ENCODE results near the gene ADIPOQ.
A peak's percentile ranks its signal among the peaks of the same experiment; 100 is the strongest.
"Not testable (repeated sequence)": the region's sequence is repeated elsewhere in the genome, so short reads cannot be mapped to it uniquely, and the experiment has no call there.

ADIPOQ gene

DNA sequence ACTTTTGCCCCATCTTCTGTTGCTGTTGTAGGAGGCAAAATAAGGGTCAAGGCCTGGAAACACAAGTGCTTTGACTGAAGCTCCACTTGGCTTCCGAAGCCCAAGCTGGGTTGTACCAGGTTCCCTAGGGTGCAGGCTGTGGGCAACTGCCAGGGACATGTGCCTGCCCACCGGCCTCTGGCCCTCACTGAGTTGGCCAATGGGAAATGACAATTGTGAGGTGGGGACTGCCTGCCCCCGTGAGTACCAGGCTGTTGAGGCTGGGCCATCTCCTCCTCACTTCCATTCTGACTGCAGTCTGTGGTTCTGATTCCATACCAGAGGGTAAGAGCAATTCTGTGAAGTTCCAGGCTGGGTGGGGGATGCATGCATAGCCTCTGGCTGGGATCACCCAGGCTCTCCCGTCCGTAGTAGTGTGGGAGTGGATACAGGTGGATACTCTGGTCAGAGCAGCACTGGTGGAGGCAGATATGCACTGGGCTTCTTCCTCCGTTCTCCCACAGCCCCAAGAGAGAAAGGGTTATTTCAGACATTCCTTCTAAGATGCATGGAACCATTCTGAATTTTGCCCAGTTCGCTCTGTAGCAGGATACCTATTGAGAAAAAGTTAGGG, at the start of gene ADIPOQ:
TSS of gene ADIPOQ (plus strand) at position 285 of the 613 bp plus-strand sequence. CDS start 10,349 bp downstream, outside the sequence.
- DNase-seq, result no peak

DNA sequence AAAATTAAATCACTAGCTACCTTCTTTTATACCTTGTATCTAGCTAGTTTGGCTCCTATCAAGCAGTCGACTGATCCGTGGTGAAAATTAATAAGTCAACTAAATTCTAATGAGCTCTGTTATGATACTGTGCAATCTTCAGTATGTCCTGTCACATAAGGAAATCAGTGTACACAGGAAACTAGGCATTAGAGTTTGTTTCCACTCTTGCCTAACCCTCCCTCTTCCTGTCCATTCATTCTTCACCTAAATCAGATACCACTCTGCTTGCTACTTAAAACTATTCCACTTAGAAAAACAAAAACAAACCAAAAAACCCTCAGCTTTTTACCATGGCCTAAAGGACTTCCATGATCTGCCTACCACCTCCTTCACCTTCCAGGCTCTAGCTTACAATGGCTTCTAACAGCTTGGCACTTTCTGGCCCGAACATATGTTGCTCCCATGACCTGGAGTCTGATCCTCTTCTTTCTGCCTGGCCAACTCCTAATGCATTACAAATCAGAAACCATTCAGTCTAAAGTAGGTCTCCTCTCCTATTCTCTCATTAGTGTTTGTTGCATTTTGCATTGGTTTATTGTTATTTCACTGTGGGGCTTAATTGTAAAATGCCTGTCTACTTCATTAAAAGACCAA, 44.2 kb upstream of the ADIPOQ start:
- DNase-seq, result no peak

DNA sequence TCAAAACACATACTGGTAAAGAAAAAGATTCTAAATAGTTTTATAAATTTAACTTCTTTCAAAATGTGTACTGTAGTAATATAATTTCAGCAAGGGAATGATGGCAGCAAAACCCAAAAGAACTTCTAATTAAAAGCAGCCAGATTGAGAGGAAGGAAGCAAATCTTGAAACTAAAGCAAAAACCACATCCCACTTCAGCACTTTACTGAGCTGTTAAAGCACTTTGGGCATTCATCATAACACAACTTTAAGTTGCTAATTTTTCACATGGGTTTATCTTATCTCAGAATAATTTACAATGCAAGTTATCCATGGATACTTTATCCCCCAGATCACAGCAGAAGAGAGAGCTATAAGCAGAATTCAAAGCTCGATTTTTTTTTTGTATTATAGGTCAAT, 42.2 kb upstream of the ADIPOQ start:
- DNase-seq, result no peak

DNA sequence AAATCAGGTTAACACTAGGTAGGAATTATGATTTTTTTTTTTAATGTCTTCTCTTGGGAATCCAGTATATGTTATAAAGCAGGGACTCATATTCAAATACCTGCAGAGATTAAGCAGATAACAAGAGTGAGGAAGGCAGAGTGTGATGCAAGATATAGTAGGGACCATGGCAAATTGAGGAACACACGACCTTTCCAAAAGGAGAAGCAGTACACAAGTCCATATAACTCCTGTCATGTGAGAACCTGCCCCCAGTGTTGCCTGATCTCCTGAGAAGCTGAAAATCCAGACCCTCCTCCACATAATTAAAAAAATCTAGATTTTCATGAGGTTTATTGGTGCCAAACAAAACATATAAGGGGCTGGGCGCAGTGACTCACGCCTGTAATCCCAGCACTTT, 39.8 kb upstream of the ADIPOQ start:
- no peak for DNase-seq

DNA sequence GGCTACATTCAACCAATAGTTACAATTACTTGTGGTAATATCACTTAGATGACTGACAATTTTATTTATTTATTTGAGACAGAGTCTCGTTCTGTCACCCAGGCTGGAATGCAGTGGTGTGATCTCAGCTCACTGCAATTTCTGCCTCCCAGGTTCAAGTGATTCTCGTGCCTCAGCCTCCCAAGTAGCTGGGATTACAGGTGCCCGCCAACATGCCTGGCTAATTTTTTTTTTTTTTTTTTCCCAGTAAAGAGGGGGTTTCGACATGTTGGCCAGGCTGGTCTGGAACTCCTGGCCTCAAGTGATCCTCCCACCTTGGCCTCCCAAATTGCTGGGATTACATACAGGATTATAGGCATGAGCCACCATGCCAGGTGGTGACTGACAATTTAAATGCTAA, 39.1 kb upstream of the ADIPOQ start:
- not testable (repeated sequence) for DNase-seq

- DNase-seq, result peak; percentile 87
Measured at GRCh38 chr3:186806089-186807055, 36.1 kb upstream of the ADIPOQ start, which contains the start of gene RFC4. RFC4 (minus strand) TSS chr3:186806482; CDS start chr3:186804713, 1,769 bp downstream.

DNA sequence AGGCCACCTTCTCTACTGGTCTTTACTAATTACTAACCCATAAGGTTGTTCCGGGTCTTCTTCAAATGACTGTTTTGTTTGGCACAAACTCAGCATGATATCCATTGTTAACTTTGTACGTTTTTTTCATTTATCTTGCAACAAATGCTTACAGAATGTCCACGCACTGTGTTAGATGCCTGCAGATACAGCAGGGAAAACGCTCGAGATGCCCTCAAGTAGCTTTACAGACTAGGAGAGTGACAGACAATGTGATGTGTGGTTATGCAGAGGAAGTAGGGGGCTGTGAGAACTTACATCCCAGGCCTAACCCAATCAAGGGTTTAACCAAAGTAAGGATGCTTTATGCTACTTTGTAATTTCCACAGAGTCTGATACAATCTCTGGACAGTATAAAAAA, 35.3 kb upstream of the ADIPOQ start:
- DNase-seq, result no peak

DNA sequence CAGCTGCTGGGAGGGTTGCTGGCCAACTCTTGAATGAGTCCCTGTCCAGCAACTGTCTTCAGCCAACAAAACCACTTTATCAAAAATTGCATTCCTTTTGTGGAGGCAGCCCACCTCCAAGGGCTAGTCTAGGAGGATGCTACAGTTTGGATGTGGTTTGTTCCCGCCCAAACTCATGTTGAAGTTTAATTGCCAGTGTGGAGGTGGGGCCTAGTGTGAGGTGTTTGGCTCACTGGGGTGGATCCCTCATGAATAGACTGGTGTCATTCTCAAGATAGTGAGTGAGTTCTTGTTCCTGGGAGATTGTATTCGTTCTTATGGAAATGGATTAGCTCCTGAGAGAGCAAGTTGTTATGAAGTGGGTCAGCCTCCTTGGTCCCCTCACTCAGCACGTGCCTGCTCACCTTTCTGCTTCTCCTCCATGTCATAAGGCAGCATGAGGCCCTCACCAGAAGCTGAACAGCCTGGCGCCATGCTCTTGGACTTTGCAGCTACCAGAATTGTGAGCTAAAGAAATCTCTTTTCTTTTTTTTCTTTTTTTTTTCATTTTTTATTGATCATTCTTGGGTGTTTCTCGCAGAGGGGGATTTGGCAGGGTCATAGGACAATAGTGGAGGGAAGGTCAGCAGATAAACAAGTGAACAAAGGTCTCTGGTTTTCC, 32.0 kb upstream of the ADIPOQ start:
- no peak for DNase-seq

- DNase-seq, result not testable (repeated sequence)
Measured at GRCh38 chr3:186811313-186811712, 31.2 kb upstream of the ADIPOQ start.

DNA sequence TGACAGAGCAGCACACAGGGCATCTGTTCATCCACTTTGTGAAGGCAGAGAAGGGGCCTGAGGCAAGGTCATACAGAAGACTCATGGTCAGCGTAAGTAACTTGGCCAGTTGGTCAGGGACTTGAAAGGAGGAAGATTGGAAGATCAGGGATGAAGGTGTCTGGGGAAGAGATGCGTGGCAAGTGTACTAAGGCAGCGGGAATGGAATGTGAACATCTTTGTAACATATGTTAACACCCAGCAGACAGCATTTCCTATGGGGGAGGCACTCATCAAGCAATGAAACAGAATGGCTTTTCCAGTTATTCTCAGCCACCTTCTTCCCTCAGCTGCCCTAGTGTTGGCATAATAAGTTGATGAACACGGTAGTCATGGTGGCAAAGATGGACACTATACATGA, 28.4 kb upstream of the ADIPOQ start:
- no peak for DNase-seq

DNA sequence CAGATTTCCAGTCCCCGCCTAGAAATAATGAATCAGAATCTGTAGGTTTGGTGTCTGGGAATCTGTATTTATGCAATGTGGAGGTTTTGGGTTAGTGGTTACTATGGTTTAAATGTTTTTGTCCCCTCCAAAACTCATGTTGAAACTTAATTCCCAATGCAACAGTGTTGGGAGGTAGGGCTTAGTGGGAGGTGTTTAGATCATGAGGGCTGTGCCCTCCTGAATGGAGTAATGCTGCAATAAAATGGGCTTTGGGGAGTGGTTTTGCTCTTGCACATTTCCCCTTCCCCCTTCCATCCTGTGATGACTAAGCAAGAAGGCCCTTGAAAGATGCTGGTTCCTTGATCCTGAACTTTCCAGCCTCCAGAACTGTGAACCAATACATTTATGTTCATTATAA, 27.1 kb upstream of the ADIPOQ start:
- no peak for DNase-seq

GRCh38 chr3:186818516-186818915, 24.0 kb upstream of the ADIPOQ start:
- no peak for DNase-seq

- no peak for DNase-seq
Measured at GRCh38 chr3:186818956-186819355, 23.6 kb upstream of the ADIPOQ start.

DNA sequence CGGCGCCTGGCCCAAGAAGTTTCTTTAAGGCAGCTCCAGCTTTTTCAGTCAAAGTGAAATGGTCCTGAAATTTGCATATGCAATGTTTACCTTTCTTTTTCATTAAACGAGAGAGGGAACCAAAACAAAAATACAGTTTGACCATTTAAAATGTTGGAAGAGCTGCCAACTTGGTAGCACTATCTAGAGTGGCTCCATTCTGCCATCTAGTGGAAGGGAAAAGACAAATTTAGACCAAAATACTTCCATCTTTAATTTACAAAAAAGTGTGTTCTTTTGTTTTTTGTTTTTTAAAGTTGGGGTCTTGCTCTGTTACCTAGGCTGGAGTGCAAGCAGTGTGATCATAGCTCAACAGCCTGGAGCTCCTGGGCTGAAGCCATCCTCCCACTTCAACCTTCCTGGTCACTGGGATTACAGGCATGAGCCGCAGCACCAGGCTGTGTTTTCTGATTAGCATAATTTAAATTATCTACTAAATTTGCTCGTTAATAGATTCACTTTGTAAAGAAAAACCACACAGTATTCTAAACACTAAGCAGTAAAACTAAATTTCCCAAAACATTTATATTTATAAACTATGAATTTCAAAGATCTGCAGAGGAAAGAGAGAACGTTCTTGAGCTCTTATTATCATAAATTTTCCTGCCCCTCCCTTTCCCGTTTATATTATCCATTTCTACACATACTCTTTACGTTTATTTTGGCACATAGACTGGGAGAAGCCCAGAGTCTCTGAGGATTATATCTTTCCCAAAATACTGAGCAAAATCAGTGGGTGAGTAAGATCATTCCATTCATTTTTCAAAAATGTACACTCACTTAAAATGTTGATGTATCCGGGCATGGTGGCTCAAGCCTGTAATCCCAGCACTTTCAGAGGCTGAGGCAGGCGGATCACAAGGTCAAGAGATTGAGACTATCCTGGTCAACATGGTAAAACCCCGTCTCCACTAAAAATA, 20.8 kb upstream of the ADIPOQ start:
- DNase-seq, result no peak

GRCh38 chr3:186822388-186822759, 20.1 kb upstream of the ADIPOQ start:
- DNase-seq, result not testable (repeated sequence)

GRCh38 chr3:186823386-186823785, 19.1 kb upstream of the ADIPOQ start:
- DNase-seq, result no peak

DNA sequence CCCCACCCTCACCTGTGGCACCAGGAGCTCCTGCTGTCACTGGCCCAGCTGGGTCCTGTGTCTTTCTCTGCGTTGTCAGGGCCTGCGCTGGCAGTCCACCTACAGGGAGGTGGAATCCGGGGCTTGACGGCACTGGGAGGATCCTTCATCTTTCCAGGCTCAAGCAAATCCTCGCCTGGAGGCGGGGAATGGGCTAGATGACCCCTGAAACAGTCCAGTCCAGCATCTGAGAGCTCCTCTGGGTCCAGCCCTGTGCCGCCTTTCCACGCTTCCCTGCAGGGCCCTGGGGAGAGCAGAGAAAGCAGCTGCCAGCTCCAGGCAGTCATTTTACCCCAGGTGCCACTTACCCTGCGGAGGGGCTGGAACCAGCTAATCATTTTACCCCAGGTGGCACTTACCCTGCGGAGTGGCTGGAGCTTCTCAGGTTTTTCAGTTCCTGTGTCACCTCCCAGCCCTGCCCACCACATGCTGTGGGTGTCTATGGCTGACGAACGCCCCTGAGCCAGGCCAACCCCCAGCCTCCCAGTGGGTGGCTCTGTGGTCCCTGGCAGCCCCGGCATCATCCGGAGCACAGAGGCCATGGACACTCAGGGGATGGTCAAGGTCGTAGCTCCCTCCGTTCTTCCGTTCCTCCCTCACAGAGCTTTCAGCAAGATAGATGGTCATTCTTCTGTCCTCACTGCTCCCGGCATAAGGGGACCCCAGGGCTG, 17.9 kb upstream of the ADIPOQ start:
- DNase-seq, result no peak

DNA sequence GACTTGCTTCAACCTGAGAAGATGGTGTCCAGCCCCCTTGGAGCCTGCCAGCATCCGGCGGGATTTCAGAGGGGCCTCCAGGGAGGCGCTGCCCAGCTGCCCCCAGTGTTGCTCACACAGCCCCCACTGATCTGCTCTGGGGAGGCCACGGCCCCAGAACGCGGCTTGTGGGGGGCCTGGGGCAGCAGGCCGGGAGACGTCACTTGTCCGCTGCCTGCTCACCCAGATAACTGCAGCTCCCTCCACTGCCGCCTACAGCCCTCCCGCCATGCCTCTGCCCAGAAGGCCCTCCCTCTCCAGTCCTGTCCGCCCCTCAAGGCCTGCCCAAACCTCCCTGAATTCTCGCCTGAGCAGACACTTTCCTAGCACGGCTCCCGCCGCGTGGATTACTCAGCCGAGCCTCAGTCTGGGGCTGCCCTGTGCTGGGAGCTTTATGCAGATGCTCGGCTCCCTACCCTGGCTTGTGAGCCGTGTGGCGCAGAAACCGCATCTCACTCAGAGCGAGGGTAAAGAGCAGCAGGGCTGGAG, 17.2 kb upstream of the ADIPOQ start:
- DNase-seq, result peak; percentile 50

- DNase-seq, result no peak
Measured at GRCh38 chr3:186825872-186826409, 16.6 kb upstream of the ADIPOQ start.

DNA sequence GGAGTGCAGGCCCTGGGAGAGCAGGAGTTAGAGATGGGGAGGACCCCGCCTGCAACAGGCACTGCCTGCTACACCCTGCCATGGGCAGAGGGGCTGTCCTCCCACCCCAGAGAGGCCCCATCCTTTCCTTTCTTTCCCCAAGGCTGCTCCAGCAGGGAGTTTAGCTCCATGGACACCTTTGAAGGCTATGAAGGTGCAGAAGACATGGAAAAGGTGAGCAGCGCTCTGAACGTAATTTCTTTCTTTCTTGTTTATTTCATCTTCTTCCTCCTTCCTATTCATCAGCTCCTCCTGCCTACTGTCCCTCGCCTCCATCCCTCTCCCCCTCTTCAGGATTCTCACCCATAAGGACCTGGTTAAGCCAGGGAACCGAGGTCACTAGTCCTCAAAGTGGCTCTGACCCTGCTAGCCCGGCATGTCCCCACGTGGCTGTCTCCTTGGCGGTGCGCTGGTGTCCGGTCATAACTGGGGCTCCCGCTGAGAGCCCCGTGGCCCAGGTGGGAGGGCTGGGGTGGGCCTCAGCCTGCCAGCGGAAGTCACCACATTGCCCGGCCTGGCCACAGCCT, 16.0 kb upstream of the ADIPOQ start:
- DNase-seq, result peak; percentile 29

All from activated T-cell treated with anti-CD3 and anti-CD28 coated beads, Interleukin-2, amount 50 U/mL, for 1 hour (primary cell).